GM19395 (cell line): ENCODE data around the gene SIM2.

Source experiments
- ATAC-seq: cut with Tn5 transposase; IDR thresholded peaks from one replicate; pipeline ENCODE4 v1.9.1; 2021; ENCODE audit warnings: mild to moderate bottlenecking, moderate library complexity; ENCODE audit not compliant: unreplicated experiment

SIM2 gene

GRCh38 chr21:36686955-36687354 lies 12.0 kb upstream of the SIM2 start:
- no peak for ATAC-seq

- no peak for ATAC-seq
Measured at GRCh38 chr21:36688324-36688723, 10.6 kb upstream of the SIM2 start.

DNA sequence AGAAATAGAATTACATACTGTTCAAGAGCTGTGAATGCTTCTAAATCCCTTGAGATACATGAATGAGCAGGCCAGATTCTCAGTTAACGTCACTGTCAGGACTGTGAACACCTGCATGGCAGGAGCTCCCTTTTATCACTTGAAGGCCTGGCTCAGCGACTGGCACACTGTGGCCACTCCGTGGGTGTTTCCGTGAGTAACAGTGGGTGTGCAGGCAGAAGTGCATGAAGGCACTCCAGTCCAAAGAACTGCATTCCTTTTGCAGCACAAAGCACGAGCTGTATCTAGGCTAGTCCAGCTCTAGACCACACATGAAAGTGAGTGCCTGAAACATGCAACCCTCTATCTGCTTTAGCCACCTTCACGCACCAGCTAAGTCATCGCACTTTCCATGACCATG lies 9.6 kb upstream of the SIM2 start:
- ATAC-seq: no peak

GRCh38 chr21:36690628-36691554 lies 8.0 kb upstream of the SIM2 start:
- ATAC-seq: no peak

GRCh38 chr21:36691555-36692041 lies 7.3 kb upstream of the SIM2 start:
- no peak for ATAC-seq

DNA sequence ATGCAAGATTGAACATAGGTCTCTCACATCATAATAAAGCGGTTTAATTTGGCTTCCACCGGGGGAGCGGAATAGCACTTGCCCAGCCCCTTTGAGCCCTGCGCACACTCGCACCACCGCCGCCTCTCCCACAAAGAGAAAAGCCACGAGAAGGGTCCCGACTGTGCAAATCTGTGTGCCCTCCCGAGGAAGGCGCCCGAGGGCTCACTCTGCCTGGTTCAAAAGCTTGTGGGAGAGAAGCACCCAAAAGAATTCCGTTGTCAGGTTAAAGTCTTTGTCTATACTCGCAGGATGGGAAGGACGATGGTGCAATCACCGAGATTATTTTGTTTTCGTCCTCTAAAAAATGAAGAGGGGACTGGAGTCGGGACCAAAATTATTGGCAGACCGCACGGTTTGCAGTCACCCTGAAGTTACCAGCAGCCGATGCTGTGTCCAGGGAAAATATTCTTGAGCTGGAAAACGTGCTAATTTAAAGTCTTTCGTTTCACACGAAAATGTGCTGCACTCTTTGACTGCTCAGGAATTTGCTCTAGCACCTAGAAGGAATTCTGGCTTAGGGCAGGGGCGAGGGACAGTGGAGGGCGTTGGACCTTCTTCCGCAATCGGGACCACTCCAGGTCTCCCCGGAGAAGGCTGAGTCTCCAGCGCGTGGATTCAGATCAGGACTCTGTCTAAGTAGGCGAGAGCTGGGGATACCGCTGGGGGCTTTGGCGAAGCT lies 6.6 kb upstream of the SIM2 start:
- ATAC-seq: no peak

- no peak for ATAC-seq
Measured at GRCh38 chr21:36692835-36693488, 6.0 kb upstream of the SIM2 start.

- no peak for ATAC-seq
Measured at GRCh38 chr21:36693489-36694030, 5.4 kb upstream of the SIM2 start.

GRCh38 chr21:36694031-36694515 lies 4.8 kb upstream of the SIM2 start:
- ATAC-seq: no peak

GRCh38 chr21:36694593-36695282 lies 4.2 kb upstream of the SIM2 start:
- ATAC-seq: no peak

- ATAC-seq: no peak
Measured at GRCh38 chr21:36695283-36695634, 3.7 kb upstream of the SIM2 start.

DNA sequence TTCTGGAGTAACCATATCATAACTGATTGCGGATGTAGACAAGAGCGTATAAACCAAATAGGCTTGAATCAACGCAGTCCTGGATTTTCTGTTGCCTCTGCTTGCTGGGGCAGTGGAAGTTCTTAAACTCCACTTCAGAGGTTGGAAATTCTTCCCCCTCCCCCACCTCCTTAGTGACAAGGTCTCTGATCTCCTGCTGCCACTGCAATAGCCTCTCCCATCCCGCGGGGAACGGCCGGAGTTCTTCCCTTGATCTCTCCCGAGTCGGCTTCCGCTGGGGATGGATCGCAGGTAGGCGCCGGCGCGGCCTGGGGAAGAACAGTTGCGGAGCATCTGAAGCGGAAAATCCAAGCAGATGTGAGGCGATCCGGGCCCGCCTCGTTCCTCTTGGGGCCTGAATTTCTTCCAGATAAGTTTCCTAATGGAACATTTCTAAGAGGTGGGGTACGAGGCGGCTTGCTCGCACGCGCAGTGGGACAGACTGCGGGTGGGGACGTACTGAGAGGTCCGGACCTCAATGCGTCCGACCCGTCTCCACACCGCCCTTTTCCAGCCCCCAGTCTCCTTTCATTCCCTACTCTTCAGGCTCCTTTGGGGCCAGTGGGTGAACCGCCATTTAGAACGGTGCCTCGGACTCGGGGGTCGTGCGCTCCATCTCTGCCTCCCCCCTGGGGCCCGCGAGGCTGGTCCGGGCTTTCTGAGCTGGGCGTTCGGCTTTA lies 3.1 kb upstream of the SIM2 start:
- ATAC-seq: no peak

DNA sequence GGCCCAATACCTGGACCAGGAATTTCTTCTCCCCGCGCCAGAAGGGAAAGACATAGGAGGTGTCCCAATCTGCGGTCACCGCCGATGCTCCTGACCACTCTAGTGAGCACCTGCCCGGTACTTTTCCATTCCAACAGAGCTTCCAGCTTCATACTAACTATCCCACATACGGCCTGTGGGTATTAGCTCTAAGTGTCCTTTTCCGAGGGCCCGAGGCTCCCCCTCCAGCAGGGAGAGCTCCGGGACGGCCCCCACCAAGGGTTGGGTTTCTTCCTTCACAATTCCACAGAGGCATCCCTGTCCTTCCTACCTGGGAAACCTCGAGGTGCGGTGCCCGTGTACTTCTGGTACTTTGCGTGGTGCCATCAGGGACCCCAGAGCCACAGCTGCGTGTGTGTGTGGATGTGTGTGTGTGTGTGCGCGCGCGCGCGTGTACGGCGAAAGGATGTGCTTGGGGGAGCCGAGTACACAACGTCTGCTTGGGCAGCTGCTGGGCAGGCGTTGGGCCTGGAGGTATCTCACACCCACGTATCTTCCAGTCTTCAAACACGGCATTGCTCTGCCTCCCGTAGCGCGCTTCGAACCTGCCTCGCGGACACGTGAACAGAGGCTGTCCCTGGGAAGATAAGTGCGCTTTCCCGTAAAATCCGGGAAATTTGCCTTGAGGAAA lies 2.4 kb upstream of the SIM2 start:
- ATAC-seq: no peak

DNA sequence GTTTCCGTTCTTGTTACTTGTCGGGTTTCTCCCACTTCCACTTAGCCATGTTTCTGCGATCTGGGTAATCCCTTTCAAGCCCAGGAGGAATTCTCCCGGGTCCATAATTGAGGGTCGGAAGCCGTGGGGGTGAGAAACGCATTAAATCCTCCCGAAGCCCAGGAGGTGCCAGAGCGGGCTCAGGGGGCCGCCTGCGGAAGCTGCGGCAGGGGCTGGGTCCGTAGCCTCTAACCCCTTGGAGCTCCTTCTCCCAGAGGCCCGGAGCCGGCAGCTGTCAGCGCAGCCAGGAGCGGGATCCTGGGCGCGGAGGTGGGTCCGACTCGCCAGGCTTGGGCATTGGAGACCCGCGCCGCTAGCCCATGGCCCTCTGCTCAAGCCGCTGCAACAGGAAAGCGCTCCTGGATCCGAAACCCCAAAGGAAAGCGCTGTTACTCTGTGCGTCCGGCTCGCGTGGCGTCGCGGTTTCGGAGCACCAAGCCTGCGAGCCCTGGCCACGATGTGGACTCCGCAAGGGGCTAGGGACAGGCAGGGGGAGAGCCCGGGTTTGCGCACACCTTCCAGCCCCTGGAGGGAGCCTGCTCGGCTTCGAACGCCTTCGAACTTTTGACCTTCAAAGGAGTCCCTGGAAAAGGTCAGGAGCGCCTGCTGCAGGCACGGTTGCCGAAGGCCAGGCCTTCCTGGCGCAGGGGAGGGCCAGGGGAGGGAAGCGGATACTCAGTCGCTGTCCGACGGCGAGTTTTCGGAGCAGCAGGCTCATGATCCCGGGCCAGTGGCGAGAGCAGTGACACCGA lies 1.7 kb upstream of the SIM2 start:
- no peak for ATAC-seq

DNA sequence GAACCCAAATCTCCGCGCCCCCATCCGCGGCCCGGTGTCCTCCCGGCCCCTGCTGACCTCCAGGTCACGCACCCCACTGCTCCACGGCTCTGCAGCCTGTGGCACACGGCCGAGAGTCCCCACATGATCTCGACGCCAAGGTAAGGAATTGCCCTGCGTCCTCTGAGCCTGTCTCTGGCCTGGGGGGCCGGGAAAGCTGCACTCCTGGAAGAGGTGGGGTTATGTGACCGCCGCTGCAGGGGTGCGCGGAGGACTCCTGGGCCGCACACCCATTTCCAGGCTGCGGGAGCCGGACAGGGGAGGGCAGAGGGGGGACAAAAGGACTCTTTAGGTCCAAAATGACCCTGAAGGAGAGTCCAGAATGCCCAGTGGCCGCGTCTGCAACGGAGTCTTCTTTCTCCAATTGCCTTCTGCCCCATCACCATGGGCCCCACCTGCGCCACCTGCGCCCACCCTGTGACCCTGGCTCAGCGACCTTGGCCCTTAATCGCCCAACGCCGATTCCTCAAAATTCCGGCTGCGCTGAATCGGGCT lies 997 bp upstream of the SIM2 start:
- ATAC-seq: no peak

- ATAC-seq: no peak
Measured at GRCh38 chr21:36698385-36698980, 432 bp upstream of the SIM2 start.

DNA sequence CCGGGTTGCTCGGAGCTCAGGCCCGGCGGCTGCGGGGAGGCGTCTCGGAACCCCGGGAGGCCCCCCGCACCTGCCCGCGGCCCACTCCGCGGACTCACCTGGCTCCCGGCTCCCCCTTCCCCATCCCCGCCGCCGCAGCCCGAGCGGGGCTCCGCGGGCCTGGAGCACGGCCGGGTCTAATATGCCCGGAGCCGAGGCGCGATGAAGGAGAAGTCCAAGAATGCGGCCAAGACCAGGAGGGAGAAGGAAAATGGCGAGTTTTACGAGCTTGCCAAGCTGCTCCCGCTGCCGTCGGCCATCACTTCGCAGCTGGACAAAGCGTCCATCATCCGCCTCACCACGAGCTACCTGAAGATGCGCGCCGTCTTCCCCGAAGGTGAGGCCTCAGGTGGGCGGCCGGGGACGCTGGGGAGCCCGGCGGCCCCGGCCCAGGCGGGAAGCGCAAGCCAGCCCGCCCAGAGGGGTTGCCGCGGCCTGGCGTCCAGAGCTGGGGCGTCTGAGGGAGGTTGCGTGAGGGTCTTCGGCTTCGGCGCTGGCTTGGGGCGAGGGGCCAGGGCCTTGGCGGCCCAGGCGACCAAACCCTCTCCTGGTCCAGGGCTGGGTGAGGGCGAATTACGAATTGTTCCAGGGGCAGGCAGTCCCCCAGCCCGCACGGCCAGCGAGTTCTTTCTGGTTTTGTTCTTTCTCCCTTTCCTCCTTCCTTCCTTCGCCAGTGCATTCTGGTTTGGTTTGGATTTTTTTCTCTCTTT lies 805 bp downstream of the SIM2 start:
- no peak for ATAC-seq
